Epithelial cell of esophagus (primary cell): ENCODE results near the gene MED26.

ENCODE experiments used
- DNase-seq: peaks from one replicate; pipeline ENCODE4 v3.0.0; 2010; ENCODE audit warnings: low read depth
- H3K4me3 ChIP-seq: 2 replicates; pipeline ENCODE4 v1.5.1; 2011; ENCODE audit warnings: mild to moderate bottlenecking, low read length, control low read depth
- CTCF ChIP-seq: IDR thresholded peaks from 2 replicates; pipeline ENCODE4 v1.5.1; 2011; ENCODE audit warnings: low read depth, mild to moderate bottlenecking, low read length, control low read depth, inconsistent platforms; ENCODE audit not compliant: insufficient read depth; ENCODE audit errors: missing control alignments

Gene MED26

GRCh38 chr19:16628984-16629691 lies 1.1 kb upstream of the MED26 start:
- peak; percentile 11 for DNase-seq
- peak overlapping the region; percentile 77 for H3K4me3 ChIP-seq

GRCh38 chr19:16627928-16628182 lies 149 bp downstream of the MED26 start:
- DNase-seq, result no peak
- H3K4me3 ChIP-seq, result peak overlapping the region; percentile 98
- no peak for TF ChIP-seq CTCF

More at GRCh38 chr19:16628984-16629691, 1.1 kb upstream of the MED26 start:
- no peak for TF ChIP-seq CTCF

- no peak for TF ChIP-seq CTCF
- peak overlapping the region; percentile 98 for H3K4me3 ChIP-seq
- DNase-seq, result peak; percentile 20
These were observed 644 bp downstream of the MED26 start for GRCh38 chr19:16627193-16627927.

- no peak for TF ChIP-seq CTCF
- H3K4me3 ChIP-seq, result peak overlapping the region; percentile 98
- DNase-seq, result no peak
These were observed 1.2 kb downstream of the MED26 start for GRCh38 chr19:16626796-16627192.

- TF ChIP-seq CTCF, result no peak
- DNase-seq, result peak; percentile 36
- no peak overlapping the region for H3K4me3 ChIP-seq
These were observed 2.6 kb downstream of the MED26 start for GRCh38 chr19:16625163-16625958.

GRCh38 chr19:16624236-16624635 lies 3.8 kb downstream of the MED26 start:
- DNase-seq, result no peak
- no peak for TF ChIP-seq CTCF
- H3K4me3 ChIP-seq, result no peak overlapping the region
